Measurements from ENCODE around the gene C15orf40.
A peak's percentile ranks its signal among the peaks of the same experiment; 100 is the strongest.
"Not testable (repeated sequence)": the region's sequence is repeated elsewhere in the genome, so short reads cannot be mapped to it uniquely, and the experiment has no call there.

C15orf40 gene

GRCh38 chr15:83011271-83012075, at the start of gene C15orf40:
Gene C15orf40 (minus strand): TSS chr15:83011639. CDS start chr15:83011607, 32 bp downstream.
- peak; percentile 97 for DNase-seq (ENCODE audit: low spot score)

GRCh38 chr15:83057696-83058376, 46.4 kb upstream of the C15orf40 start:
- DNase-seq (ENCODE audit: low spot score): no peak

- DNase-seq (ENCODE audit: low spot score): no peak
These were observed 45.6 kb upstream of the C15orf40 start for GRCh38 chr15:83057002-83057401.

GRCh38 chr15:83053151-83053550, 41.7 kb upstream of the C15orf40 start:
- DNase-seq (ENCODE audit: low spot score): peak; percentile 71

GRCh38 chr15:83046558-83047127, 35.2 kb upstream of the C15orf40 start:
- DNase-seq (ENCODE audit: low spot score): peak; percentile 58

GRCh38 chr15:83044156-83044555, 32.7 kb upstream of the C15orf40 start:
- DNase-seq (ENCODE audit: low spot score): no peak

GRCh38 chr15:83039206-83039605, 27.8 kb upstream of the C15orf40 start:
- DNase-seq (ENCODE audit: low spot score): no peak

GRCh38 chr15:83036253-83036652, 24.8 kb upstream of the C15orf40 start:
- DNase-seq (ENCODE audit: low spot score): no peak

- DNase-seq (ENCODE audit: low spot score): not testable (repeated sequence)
These were observed 19.8 kb upstream of the C15orf40 start for GRCh38 chr15:83031234-83031633.

GRCh38 chr15:83030021-83030420, 18.6 kb upstream of the C15orf40 start:
- no peak for DNase-seq (ENCODE audit: low spot score)

- DNase-seq (ENCODE audit: low spot score): no peak
These were observed 7.0 kb upstream of the C15orf40 start for GRCh38 chr15:83018436-83018835.

- no peak for DNase-seq (ENCODE audit: low spot score)
These were observed 5.5 kb upstream of the C15orf40 start for GRCh38 chr15:83016906-83017305.

- no peak for DNase-seq (ENCODE audit: low spot score)
These were observed 3.9 kb upstream of the C15orf40 start for GRCh38 chr15:83015361-83015760.

- no peak for DNase-seq (ENCODE audit: low spot score)
These were observed 2.8 kb upstream of the C15orf40 start for GRCh38 chr15:83014205-83014653.

GRCh38 chr15:83012636-83013035, 1.2 kb upstream of the C15orf40 start:
- no peak for DNase-seq (ENCODE audit: low spot score)

- DNase-seq (ENCODE audit: low spot score): no peak
These were observed 612 bp upstream of the C15orf40 start for GRCh38 chr15:83012076-83012426.

GRCh38 chr15:83010709-83011270, 649 bp downstream of the C15orf40 start:
- peak; percentile 89 for DNase-seq (ENCODE audit: low spot score)

GRCh38 chr15:83000672-83001031, 10.8 kb downstream of the C15orf40 start:
- not testable (repeated sequence) for DNase-seq (ENCODE audit: low spot score)

- DNase-seq (ENCODE audit: low spot score): peak; percentile 69
These were observed 11.4 kb downstream of the C15orf40 start for GRCh38 chr15:82999905-83000671.

GRCh38 chr15:82999426-82999825, 12.0 kb downstream of the C15orf40 start:
- DNase-seq (ENCODE audit: low spot score): no peak

GRCh38 chr15:82995938-82996337, 15.5 kb downstream of the C15orf40 start:
- DNase-seq (ENCODE audit: low spot score): peak; percentile 38

GRCh38 chr15:82995076-82995475, 16.4 kb downstream of the C15orf40 start:
- no peak for DNase-seq (ENCODE audit: low spot score)

Measured in AG08396 (cell line).